ENCODE measurements around the gene PELI1.

DNA sequence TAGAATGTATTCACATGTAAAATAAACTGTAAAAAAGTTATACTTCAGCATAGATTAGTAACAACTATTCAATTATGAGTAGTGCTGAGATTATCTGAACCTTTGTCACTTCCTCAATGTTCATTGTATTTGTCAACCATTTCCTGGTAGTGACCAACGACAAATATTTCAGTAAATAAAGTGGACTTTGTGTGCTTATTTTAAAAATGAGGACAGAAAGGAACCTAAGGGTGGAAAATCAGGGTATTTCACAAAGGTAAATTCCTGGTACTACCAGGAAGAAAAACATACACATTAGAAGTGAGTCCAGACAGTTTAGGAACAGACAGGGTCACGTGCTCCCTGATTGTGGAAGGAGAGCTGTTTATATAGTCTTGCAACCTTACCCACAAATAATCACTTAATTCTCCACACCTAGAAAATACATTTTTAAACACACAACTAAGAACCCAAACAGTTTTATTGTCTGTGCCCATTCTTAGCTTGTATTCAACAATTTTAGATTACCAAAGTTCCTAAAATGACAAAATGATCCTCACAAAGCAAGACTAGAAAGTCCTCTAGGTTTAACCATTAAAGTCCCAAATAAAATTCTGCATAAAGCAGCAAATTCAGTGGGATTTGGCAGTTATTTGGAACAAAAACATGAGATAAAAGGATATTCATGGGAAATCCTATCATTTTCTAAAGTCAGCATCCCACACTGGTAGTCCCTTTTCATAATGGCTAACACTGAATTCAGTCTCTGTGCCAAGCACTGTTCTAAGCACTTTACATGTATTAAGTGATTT is 28.2 kb downstream of the PELI1 start:
- TF ChIP-seq, protein P1, sequence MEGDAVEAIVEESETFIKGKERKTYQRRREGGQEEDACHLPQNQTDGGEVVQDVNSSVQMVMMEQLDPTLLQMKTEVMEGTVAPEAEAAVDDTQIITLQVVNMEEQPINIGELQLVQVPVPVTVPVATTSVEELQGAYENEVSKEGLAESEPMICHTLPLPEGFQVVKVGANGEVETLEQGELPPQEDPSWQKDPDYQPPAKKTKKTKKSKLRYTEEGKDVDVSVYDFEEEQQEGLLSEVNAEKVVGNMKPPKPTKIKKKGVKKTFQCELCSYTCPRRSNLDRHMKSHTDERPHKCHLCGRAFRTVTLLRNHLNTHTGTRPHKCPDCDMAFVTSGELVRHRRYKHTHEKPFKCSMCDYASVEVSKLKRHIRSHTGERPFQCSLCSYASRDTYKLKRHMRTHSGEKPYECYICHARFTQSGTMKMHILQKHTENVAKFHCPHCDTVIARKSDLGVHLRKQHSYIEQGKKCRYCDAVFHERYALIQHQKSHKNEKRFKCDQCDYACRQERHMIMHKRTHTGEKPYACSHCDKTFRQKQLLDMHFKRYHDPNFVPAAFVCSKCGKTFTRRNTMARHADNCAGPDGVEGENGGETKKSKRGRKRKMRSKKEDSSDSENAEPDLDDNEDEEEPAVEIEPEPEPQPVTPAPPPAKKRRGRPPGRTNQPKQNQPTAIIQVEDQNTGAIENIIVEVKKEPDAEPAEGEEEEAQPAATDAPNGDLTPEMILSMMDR (conservative IDR thresholded peaks at IDR 0.05 in 1 of 2, IDR thresholded peaks at IDR 0.05 in 1 of 2; ENCODE audit: extremely low read depth in 1 of 2, insufficient read depth in 1 of 2, low read depth in 1 of 2, low read length in 2 of 2) = no peak
- no peak for TF ChIP-seq EZH2 (IDR thresholded peaks at IDR 0.05; ENCODE audit: borderline replicate concordance, low read length)

Measured in mammary epithelial cell (primary cell).